ENCODE results near the gene LSAMP.

LSAMP gene

DNA sequence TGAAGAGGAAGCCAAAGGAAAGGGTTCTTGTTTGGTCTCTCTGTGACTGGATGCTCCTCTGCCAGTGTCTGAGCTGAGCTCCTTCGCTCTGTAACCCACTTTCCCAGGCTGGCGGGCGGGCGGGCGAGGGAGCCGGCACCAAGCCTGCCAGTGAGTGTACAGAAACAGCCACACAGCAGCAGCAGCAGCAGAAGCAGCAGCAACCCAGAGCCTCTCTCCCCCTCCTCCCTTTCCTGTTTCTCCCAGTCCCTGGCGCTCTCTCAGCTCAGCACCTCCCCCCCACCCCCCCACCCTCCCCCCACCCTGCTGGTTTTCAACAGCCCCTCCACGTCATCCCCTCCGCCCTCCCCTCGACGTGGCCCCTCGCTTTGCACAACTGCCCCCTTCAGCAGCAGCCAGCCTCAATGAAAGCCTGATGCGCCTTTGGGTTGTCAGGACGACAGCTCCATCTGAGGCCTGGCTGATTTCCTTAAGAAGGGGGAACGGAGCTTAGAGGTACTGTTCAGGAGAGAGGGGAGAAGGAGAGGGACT is at the start of gene LSAMP:
Gene LSAMP, minus strand, starts transcription at position 177 of the 531 bp plus-strand sequence.
- no peak for DNase-seq (ENCODE audit: low read depth, low spot score)

GRCh38 chr3:116492379-116492778 is 47.1 kb upstream of the LSAMP start:
- no peak for DNase-seq (ENCODE audit: low read depth, low spot score)

GRCh38 chr3:116483135-116483534 is 37.8 kb upstream of the LSAMP start:
- DNase-seq (ENCODE audit: low read depth, low spot score), result no peak

DNA sequence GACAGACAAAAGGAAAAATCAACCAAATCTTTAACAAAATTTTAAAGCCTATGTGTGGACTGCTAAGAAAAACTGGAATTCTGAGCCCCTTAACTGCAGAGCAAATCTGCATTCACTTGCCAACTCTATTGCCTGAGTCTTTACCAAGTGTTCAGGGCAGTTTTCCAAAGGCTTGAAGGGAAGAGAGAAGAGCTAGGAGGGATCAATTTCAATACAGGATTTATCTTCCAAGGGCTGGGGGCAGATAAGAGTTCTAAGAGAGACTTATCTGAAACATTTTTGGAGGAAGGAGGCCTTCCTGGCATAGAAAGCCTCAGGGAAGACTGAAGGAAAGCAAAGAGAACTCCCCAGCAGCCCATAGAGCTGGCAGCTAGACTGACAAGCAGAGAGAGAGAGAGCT is 31.4 kb upstream of the LSAMP start:
- DNase-seq (ENCODE audit: low read depth, low spot score), result no peak

- no peak for DNase-seq (ENCODE audit: low read depth, low spot score)
These were observed 29.5 kb upstream of the LSAMP start for GRCh38 chr3:116474801-116475200.

DNA sequence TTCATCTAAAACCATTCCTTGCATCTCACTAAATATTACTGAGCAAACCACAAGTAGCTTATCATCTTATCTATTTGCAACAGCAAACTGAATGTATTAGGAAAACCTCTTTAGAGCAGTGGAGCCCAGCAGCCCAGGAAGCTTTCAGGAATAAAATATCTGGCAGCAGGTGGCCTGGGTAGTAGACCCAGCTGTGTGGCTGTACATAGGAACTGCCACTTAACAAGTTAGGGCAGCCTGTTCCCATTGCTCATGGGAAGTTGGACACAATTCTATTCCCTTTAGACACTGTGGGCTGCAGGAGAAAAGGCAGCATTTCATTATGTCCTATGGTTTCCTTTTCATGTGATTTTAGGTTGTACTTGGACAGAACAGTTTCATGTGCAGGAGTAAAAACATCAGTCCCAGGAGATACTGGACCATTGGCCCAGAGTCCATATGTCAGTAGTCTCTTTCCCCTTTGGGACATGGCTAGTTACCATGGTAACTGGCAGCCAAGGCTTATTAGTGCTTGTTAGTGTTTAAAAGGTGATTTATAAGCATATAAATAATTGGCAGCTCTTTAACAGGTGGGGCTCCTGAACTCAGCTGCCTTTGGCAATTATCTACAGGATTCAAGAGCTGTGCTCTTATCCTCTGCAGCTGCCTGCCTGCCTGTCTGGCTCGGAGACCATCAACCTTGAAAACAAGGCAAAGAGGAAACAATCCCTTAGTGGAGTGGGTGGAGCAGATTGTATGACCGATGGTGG is 28.9 kb upstream of the LSAMP start:
- DNase-seq (ENCODE audit: low read depth, low spot score), result no peak

GRCh38 chr3:116473602-116474001 is 28.3 kb upstream of the LSAMP start:
- DNase-seq (ENCODE audit: low read depth, low spot score), result no peak

DNA sequence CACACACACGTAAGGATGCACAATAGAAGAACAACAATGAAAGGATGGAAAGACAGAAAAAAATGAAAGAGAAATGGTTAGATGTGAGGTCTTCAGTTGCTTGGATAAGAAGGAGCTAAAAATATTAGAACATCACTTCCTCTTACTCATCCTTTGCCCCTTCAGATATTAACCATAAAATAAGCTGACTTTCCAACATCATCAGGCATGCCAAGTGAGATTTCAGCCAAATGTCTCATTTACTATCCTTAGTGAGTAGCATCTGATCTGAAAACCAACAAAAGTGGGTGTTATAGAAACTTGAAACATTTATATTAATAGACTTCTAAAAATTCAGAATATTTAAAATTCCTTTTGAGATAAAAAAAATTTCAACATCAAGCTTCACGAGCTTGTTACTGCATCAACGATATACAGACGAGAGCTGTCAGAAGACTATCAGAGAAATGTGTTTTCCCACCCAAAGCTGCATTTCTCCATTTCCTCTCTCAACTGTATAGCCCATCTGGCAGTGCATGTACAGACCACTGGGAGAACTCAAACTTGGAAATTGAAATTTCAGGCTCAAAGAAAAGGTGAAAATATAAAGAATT is 25.4 kb upstream of the LSAMP start:
- no peak for DNase-seq (ENCODE audit: low read depth, low spot score)

- DNase-seq (ENCODE audit: low read depth, low spot score), result no peak
These were observed 24.3 kb upstream of the LSAMP start for GRCh38 chr3:116469546-116469945.

DNA sequence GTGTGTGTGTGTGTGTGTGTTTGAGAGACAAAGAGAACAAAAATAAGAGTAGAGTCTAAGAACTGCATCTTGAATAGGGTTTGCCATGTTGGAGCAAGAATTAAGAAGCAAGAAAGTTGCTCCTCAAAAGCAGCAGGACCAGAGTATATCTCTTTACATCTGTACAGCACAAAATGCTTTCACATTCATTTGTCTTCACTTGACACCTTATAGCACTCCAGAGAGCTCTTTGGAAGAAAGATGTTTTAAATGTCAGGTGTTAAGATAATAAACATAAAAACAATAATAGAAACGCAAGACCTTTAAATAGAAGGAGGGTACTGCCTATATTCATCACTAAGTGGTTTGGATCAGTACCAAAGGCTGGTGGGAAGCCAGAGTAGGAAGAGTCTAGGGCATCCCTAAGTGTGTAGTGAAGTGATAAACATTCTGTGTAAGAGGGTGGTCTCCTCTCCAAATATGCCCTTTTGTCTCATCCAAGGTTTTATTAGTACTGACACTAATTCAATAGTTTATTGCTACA is 19.1 kb upstream of the LSAMP start:
- no peak for DNase-seq (ENCODE audit: low read depth, low spot score)

- DNase-seq (ENCODE audit: low read depth, low spot score), result no peak
These were observed 8.5 kb upstream of the LSAMP start for GRCh38 chr3:116453666-116454346.

GRCh38 chr3:116449546-116450350 is 4.5 kb upstream of the LSAMP start:
- DNase-seq (ENCODE audit: low read depth, low spot score), result no peak

- DNase-seq (ENCODE audit: low read depth, low spot score), result no peak
These were observed 703 bp upstream of the LSAMP start for GRCh38 chr3:116445990-116446389.

DNA sequence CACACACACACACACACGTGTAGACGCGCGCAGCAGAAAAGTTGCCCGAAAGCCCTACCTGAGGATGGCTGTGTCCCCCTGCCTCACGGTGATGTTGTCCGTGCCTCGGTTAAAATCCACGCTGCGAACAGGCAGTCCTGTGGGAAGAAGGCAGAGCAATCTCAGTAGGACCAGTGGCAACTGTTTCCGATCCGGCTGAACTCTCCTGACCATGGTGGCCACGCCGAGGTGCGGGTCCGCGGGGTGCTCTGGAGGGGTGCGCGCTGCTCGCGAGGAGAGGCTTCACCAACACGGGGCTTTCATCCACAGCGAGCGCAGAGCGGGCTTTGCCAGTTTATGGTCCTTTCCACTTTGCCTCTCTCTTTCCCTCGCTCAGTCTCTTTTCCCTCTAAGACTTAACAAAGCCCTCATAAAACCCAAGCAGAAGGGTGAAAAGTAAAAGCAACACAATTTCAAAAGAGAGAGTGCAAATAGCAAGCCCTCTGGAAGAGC is 422 bp downstream of the LSAMP start:
- no peak for DNase-seq (ENCODE audit: low read depth, low spot score)

DNA sequence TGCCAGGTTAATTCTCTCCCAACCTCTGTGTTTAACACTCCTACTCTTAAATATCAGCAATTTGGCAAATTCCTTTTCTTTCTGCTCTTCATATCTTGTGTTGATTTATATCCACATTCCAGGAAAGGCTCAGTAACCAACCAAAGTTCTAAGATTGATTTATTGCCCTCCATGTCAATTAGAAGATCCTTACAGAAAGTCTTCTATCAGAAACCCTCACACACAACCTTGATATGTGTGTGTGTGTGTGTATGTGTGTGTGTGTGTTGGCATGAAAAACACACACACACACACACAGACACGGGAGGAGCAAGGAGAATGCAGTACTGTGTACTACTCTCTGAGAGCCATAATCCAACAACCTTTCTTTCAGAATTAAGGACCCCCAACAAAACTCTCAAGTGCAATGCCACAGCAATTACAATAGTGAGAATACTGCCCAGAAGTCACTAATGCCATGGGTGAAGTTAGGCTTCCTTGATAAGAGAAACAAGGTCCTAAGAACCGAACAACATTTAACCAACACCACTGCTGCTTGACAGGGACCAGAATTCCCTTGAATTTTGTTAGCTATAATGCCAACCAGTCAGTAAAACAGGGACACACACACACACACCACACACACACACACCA is 1.1 kb downstream of the LSAMP start:
- DNase-seq (ENCODE audit: low read depth, low spot score), result no peak

DNA sequence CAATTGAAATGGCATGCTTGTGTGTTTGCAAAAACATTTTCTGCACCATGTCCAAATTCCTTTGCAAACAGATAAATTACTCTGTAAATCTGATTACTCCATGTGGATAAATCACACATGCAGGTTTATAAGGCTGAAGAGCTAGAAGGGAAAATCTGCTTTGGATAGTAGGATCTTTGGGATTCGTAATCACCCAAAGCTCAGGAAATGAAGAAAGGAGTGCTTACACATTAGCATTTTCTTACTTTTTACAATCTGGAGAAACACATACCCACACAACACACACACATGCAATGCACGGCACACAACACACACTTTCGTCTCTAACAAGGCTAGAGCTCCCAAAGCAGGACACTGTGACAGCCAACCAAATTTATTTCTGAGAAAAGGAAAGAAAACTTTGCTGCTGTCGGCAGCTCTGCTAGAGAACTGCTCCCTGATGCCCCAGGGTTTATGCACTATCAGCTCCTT is 2.1 kb downstream of the LSAMP start:
- no peak for DNase-seq (ENCODE audit: low read depth, low spot score)

GRCh38 chr3:116442331-116443021 is 2.8 kb downstream of the LSAMP start:
- DNase-seq (ENCODE audit: low read depth, low spot score), result no peak

- no peak for DNase-seq (ENCODE audit: low read depth, low spot score)
These were observed 3.6 kb downstream of the LSAMP start for GRCh38 chr3:116441652-116442051.

GRCh38 chr3:116440196-116440595 is 5.1 kb downstream of the LSAMP start:
- DNase-seq (ENCODE audit: low read depth, low spot score), result peak; percentile 73

DNA sequence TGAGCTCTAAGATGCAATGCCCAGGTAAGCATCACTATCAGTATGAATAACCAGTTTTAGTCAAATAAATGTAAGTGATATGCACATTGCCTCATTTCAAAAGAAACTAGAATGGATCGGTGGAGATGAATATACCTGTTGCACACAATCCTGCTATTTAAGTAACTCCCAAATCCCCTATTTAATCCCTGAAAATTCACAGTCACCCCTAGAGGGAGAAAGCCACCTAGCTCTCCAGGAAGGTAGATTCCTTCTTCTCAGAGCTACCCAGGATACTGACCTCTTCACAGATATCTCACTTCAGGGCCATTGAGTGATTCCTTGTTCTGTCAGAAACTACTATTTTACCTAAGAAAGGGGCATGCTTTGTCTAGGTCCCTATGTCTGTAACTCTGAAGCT is 11.7 kb downstream of the LSAMP start:
- no peak for DNase-seq (ENCODE audit: low read depth, low spot score)

Data from brain pericyte (primary cell).